A549 (cell line): Measurements from ENCODE around the gene CACFD1.

ENCODE experiments used
- CHD4 ChIP-seq: fragments of 200-600 bp; sonication (generic); IDR thresholded peaks from 2 replicates; pipeline ENCODE4 v1.6.1; 2016; ENCODE audit warnings: antibody characterized with exemption, mild to moderate bottlenecking, borderline replicate concordance
- CTCF ChIP-seq: fragments of >200 bp; sonication (Bioruptor Twin); formaldehyde crosslinking; IDR thresholded peaks from 3 replicates; pipeline ENCODE4 v1.5.1; 2016
- RAD21 ChIP-seq, 2 experiments: fragments of >200 bp in 1 of 2; sonication (Bioruptor Twin) in 1 of 2; formaldehyde crosslinking in 1 of 2; IDR thresholded peaks in 1 of 2; conservative IDR thresholded peaks in 1 of 2; 2 replicates in 1 of 2; 3 replicates in 1 of 2; pipeline ENCODE4 v1.6.1; 2012 to 2018; ENCODE audit warnings: inconsistent platforms in 1 of 2
- RNF2 ChIP-seq: fragments of 200-600 bp; sonication (generic); IDR thresholded peaks from 2 replicates; pipeline ENCODE4 v1.6.1; 2016; ENCODE audit warnings: low read depth, mild to moderate bottlenecking, antibody characterized with exemption, moderate library complexity, borderline replicate concordance

- TF ChIP-seq CHD4 (no peak), CTCF (no peak), RAD21 (conservative IDR thresholded peaks at IDR 0.05 in 1 of 2, IDR thresholded peaks at IDR 0.05 in 1 of 2) (no peak), RNF2 (no peak)
Measured at GRCh38 chr9:133502112-133502511, 42.3 kb downstream of the CACFD1 start.
